GM21737 (cell line): ENCODE measurements around the gene ZFTA.

Experiments
- ATAC-seq: cut with Tn5 transposase; IDR thresholded peaks from one replicate; pipeline ENCODE4 v1.9.1; 2021; ENCODE audit warnings: mild to moderate bottlenecking, moderate library complexity; ENCODE audit not compliant: unreplicated experiment

Gene ZFTA

DNA sequence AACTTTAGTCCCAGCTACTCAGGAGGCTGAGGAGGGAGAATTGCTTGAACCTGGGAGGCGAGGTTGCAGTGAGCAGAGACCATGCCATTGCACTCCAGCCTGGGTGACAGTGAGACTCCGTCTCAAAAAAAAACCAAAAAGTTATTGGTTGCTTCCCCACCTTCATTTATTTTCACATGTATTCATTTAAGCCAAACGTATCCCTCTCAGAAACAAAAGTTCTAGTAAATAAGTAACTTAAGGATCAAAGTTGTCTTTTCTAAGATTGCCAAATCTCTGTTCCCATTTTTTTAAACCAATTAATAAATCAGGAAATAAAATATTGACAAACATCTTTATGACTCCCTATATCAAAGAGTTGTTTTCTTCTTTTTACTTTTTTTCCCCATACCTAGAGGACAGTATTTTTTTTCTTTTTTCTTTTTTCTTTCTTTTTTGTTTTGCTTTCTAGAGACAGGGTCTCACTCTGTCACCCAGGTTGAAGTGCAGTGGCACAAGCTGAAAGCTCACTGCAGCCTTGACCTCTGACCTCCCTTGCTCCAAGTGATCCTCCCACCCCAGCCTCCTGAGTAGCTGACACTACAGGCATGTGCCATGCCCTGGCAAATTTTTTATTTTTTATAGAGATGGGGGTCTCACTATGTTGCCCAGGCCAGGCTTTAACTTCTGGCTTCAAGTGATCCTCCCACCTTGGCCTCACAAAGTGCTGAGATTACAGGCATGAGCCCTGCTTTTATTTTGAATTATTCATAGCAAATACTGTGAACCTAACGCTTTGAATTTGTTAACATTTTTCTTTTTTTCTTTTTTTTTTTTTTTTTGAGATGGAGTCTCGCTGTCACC lies 11.4 kb downstream of the ZFTA start:
- no peak for ATAC-seq

DNA sequence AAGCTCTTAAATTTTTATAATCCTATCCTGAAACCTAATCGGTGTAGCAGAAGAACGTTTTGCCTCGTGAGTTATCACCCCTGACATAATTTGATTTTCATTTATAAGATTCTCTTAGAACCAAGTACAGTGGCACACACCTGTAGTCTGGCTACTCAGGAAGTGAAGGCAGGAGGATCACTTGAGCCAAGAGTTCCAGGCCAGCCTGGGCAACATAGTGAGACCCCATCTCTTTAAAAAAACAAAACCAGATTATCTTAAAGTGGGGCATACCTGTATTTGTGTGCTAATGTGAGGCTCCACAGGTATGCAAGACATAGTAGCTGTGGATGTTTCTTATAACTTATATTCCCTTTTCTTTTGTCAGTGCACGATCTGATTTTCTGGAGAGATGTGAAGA lies 19.0 kb downstream of the ZFTA start:
- no peak for ATAC-seq

DNA sequence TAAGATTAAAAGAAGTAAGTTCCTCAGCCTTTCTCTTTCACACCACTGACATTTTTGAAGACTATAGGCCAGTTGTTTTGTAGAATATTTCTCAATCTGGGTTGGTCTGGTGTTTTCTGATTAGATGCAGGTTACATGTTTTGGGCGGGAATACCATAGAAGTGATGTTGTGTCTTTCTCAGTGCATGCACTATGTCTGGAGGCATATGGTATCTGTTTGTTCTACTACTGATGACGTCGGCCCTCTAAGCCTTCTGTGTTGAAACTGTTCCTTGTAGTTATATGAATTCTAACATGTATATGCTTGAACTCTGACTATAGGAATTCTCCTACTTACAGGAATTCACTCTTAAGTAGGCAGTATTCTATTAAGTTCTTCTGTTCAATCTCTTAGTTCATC lies 21.6 kb downstream of the ZFTA start:
- ATAC-seq = no peak

DNA sequence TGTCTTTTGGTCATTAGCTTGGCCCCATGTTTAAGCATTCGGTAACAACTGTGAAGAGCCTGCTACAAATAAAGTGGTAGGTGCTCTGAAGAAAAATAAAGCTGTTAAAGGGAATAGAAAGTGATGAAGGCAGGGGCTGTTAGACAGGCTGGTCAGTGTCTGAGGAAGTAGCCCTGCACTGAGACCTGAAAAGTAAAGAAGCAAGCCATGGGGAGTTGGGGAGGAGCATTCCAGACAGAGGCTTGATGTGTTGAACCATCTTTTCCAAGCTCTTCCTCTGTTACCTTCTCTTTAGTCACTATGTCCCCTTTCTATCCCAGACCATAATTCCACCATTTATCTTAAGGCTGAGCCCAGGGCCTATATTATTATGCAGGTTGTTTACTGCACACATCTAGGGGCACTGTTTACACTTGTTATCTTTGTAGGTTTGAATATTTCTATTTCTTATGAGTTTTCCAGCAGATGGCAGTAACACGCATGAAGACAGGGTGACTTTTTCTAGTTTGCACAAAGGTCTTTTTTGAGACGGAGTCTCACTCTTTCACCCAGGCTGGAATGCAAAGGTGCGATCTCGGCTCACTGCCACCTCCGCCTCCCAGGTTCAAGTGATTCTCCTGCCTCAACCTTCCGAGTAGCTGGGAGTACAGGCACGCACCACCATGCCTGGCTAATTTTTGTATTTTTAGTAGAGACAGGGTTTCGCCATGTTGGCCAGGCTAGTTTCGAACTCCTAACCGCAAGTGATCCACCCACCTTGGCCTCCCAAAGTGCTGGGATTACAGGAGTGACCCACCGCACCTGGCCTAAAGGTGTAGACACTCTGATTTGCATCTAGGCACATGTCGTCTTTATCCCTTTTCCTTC lies 23.0 kb downstream of the ZFTA start:
- no peak for ATAC-seq

DNA sequence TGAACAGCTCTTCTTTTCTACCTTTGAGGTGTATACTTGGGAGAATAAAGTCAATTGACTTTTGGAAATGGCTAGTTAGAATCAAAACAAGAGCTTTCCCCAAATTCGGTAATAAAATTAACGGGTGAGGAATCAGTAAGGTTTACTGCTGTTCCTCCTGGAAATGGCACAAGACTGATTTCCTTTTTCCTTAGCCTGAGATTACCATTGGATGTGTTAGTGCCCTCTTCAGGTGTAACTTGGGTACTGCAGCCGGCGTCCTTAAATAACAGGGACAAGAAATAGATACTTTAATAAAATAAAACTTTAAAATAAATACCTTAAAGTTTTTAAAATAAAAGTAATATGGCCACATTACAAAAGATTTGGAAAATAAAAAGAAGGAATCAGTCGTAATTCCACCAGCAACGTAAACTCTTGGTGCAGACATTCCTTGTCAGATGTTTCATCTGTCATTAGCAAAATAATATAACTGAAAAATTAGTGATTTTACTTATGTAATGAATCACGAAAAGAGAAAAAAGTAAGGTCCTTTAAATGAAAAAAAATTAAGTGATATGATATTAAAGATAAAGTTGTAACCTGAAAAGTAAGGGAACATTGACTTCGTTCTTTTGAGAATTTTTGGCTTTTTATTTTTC lies 29.7 kb downstream of the ZFTA start:
- no peak for ATAC-seq

DNA sequence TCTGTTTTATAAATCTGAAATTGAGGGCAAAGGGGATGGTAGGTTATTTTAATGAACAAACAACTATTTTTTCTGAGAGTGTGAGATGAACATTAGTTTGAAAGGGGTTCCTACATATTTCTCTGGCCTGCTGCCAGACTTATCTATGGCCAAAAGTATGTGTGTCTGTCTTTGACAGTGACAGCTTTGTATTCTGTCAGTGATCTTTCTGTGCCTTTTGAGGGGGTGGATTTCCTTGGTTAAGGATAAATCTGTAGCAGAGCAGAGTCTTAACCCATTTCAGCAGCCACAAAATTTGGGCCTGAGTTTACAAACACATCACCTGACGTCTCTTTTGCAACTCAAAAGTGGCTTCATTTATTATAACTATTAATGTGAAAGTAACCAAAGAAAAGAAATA lies 30.9 kb downstream of the ZFTA start:
- ATAC-seq = no peak

DNA sequence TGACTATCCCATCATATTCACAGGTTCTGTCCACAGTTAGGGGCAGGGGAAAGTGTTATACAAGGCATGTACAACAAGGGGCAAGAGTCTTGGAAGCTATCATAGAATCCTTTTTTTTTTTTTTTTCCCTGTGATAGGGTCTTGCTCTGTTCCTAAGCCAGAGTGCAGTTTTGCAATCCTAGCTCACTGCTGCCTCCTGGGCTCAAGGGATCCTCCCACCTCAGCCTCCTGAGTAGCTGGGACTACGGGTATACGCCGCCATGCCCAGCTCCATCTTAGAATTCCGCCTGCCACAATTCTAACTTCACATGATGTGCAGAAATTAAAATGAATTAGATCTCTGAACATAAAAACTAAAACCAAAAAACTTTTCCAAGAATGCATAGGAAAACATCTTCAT lies 31.7 kb downstream of the ZFTA start:
- ATAC-seq = no peak

DNA sequence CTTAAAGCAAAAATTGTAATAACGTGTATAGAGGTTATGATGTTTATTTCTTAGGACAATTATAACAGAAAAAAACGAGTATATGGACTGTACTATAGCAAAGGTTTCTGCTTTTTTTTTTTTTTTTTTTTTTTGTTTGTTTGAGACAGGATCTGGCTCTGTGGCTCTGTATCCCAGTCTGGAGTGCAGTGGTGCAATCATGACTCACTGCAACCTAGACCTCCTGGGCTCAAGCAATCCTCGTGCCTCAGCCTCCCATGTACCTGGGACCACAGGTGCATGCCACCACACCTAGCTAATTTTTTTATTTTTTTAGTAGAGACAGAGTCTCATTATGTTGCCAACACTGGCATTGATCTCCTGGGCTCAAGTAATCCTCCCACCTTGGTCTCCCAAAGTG lies 39.2 kb downstream of the ZFTA start:
- ATAC-seq = no peak

DNA sequence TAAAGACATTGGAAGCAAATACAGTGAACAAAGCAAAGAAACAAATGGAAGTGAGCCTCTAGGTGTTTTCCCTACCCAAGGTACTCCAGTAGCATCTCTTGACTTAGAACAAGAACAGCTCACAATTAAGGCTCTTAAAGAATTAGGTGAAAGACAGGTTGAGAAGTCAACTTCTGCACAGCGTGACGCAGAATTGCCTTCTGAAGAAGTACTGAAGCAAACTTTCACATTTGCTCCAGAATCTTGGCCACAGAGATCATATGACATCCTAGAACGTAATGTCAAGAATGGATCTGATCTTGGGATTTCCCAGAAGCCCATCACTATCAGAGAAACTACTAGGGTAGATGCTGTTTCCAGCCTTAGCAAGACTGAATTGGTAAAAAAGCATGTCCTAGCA lies 48.0 kb downstream of the ZFTA start:
- ATAC-seq = no peak

DNA sequence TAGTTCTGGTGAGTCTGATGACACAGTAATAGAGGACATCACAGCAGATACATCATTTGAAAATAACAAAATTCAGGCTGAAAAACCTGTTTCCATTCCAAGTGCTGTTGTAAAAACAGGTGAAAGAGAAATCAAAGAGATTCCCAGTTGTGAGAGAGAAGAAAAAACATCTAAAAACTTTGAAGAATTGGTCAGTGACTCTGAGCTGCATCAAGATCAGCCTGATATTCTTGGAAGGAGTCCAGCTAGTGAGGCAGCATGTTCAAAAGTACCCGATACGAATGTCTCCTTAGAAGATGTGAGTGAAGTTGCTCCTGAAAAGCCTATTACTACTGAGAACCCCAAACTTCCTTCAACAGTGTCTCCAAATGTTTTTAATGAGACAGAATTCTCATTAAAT lies 48.6 kb downstream of the ZFTA start:
- ATAC-seq = no peak

DNA sequence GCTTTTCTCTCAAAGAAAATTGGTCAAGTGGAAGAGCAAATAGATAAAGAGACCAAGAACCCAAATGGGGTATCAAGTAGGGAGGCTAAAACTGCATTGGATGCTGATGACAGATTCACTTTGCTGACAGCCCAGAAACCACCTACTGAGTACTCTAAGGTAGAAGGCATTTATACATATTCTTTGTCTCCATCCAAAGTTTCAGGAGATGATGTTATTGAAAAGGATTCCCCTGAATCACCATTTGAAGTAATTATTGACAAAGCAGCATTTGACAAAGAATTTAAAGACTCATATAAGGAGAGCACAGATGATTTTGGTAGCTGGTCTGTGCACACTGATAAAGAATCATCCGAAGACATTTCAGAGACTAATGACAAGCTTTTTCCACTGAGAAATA lies 49.6 kb downstream of the ZFTA start:
- ATAC-seq = no peak
